HG03457 (cell line): ENCODE results near the gene PTX4.

ENCODE experiments used
- ATAC-seq: cut with Tn5 transposase; IDR thresholded peaks from one replicate; pipeline ENCODE4 v1.9.1; 2021; ENCODE audit warnings: moderate number of reproducible peaks; ENCODE audit not compliant: unreplicated experiment

PTX4 gene

DNA sequence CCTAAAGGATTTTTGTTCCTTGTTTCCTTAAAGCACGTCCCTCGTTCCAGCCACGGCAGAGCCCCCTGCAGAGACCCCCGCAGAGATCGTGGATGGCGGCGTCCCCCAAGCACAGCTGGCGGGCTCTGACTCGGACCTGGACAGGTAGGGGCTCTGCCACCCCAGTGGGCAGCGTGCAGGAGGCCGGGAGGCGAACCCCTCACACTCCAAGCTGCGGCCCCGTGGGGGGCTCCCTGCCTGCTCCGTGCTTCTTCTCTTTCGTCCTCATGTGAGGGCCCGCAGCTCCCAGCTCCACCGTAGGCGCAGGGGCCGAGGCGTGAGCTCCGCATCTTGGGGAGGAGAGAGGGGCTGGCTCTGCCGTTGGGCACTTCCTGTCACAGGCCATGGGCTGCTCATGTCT lies 12.9 kb upstream of the PTX4 start:
- ATAC-seq: no peak

GRCh38 chr16:1500465-1501150 lies 11.9 kb upstream of the PTX4 start:
- no peak for ATAC-seq

DNA sequence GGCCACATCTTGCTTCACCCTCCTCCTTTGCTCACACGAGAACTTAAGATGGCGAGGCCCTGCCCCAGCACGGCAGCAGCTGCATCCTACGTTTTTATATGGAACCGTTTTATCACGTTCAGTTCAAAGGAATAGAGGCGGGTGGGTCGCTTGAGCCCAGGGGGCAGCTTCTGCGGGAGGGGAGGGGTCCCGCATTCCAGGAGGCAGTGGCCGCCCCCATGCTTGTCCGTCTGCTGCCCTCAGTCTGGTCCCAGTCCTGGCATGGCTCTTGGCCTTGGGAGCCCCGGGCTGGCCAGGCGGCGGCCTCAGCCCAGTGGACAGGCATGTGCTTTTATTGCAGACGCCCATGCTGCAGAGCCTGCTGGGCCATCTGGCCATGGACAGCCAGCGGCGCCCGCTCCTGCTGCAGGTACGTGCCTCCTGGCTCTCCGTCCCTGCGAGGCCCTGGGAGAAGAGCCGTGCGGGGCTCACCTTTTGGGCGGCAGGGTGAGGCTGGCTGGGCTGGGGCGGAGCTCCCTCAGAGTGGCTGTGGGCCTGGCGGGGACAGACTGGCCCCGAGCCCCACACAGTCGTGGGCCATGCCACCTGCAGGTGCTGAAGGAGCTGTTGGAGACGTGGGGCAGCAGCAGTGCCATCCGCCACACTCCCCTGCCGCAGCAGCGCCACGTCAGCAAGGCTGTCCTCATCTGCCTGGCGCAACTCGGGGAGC lies 11.2 kb upstream of the PTX4 start:
- no peak for ATAC-seq

DNA sequence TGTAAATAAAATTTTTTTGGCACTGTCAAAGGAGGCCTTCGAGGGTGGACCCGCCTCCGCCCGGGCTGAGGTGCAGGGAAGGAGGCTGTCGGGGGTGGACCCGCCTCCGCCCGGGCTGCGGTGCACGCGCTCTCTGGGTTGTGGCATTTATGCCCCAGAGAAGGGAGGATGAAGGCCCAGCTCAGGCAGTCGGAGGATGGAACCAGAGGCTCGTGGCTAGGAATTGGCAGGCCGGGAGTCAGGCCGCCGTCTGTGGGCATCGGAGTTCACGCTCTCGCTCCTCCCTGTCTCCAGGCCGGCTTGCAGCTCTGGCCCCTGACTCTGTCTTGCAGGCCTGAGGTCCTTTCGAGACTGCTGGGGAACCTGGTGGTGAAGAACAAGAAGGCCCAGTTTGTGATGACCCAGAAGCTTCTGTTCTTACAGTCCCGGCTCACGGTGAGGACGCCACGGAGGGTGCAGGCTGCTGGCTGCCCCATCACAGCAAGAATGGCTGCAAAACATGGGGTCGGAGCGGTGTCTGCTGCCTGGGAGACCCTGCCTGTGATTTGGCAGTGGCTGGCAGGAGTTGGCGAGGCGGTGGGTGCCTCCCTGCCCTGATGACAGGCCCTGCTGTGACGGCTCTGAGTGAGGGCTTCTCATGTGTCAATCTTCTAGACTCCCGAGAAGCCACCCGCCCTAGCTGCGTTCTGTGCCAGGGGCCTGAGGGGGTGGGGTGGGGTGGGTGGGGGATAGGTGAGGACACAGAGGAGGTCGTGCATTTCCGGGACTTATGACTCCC lies 10.3 kb upstream of the PTX4 start:
- ATAC-seq: no peak

DNA sequence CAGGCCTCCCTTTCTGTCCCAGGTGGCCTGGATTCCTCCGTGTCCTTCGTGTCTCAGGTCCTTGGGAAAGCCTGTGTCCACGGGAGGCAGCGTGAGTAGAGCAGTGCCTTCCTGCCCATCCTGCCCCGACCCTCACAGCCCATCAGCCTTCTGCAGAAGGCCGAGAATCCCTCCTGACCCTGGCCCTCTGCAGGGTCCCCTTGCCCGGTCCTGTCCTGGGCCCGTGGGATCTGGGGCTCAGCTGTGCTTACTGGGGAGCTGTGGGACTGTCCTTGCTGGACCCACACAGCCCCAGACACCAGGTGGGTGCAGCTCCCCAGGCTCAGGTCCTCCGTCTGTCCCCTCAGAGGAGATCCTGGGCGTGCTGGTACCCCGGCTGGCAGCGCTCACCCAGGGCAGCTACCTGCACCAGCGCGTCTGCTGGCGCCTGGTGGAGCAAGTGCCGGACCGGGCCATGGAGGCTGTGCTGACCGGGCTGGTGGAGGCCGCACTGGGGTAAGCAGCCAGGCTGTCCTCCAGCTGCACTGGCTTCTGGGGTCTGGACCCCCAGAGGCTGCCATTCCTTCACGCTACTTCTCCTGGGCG lies 8.4 kb upstream of the PTX4 start:
- ATAC-seq: no peak

DNA sequence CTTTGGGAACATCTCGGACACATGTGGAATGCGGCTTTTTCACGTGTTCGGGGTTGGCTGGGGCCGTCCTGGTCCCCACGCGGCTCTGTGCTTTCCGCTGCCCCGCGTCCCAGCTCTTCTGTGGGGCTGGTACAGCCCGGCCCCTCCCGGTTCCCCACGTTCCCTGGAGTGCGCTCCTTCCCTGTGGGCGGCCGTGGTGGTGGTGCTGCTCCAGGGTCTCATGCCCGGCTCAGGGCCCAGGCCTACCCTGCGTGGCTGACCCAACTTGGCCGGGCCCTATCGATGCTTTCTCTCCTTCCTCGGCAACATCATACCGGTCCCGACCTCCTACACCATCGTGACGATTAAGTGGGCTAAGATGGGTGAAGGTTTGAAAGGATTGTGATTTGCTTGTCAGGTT lies 7.7 kb upstream of the PTX4 start:
- no peak for ATAC-seq

DNA sequence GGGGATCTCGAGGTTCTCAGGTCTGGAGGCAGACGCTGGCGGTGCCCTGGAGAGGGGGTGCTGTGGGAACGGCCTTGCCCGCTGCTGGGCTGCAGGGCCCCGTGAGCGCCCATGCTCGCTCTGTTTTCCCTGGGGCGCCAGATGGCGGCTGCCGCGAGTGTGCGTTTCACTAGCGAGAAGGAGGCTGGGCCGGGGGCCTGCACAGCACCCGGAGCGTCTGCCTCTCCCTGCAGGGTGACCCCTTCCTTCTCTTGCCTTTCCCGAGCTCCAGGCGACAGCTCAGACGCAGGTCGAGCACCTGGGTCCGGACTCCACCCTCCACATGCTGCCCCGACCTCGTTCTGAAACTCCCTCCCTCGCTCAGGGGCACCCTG lies 7.1 kb upstream of the PTX4 start:
- ATAC-seq: no peak

DNA sequence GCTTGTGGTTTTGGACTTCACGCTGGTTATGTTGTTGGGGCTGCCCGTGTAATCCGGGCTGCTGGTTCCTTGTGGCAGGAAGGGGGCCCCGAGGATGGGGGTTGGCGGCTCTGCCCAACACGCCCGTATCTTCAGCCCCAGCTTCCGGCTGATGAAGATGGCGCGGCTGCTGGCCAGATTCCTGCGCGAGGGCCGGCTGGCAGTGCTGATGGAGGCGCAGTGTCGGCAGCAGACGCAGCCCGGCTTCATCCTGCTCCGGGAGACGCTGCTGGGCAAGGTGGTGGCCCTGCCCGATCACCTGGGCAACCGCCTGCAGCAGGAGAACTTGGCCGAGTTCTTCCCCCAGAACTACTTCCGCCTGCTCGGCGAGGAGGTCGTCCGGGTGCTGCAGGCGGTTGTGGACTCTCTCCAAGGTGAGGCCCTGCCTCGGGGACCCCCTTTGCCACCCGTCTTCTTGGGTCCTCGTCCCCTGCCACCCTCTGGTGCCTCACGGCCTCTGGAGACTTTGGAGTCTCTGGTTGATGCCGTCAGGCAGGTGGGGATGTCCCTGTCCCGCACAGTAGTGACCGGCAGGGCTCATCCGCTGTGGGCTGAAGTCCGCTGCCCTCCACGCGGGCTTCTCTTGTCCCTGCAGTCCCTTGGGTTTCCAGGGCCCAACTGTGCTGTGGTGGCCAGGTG lies 6.6 kb upstream of the PTX4 start:
- ATAC-seq: no peak

- no peak for ATAC-seq
Measured at GRCh38 chr16:1494711-1495110, 6.0 kb upstream of the PTX4 start.

- ATAC-seq: no peak
Measured at GRCh38 chr16:1494129-1494640, 5.4 kb upstream of the PTX4 start.

GRCh38 chr16:1493746-1494094 lies 5.0 kb upstream of the PTX4 start:
- ATAC-seq: no peak

- ATAC-seq: no peak
Measured at GRCh38 chr16:1492923-1493745, 4.4 kb upstream of the PTX4 start, which contains the start of gene TELO2. TSS of gene TELO2 (plus strand) at chr16:1493360. CDS start at chr16:1494282, 922 bp downstream.

GRCh38 chr16:1492082-1492922 lies 3.6 kb upstream of the PTX4 start:
- ATAC-seq: no peak

- ATAC-seq: no peak
Measured at GRCh38 chr16:1491327-1491726, 2.6 kb upstream of the PTX4 start.

- no peak for ATAC-seq
Measured at GRCh38 chr16:1489077-1489476, 333 bp upstream of the PTX4 start.

GRCh38 chr16:1488054-1488601 lies 616 bp downstream of the PTX4 start:
- ATAC-seq: no peak

GRCh38 chr16:1487395-1488053 lies 1.2 kb downstream of the PTX4 start:
- ATAC-seq: no peak
